ENCODE measurements around the gene CA9.

The CA9 gene

DNA sequence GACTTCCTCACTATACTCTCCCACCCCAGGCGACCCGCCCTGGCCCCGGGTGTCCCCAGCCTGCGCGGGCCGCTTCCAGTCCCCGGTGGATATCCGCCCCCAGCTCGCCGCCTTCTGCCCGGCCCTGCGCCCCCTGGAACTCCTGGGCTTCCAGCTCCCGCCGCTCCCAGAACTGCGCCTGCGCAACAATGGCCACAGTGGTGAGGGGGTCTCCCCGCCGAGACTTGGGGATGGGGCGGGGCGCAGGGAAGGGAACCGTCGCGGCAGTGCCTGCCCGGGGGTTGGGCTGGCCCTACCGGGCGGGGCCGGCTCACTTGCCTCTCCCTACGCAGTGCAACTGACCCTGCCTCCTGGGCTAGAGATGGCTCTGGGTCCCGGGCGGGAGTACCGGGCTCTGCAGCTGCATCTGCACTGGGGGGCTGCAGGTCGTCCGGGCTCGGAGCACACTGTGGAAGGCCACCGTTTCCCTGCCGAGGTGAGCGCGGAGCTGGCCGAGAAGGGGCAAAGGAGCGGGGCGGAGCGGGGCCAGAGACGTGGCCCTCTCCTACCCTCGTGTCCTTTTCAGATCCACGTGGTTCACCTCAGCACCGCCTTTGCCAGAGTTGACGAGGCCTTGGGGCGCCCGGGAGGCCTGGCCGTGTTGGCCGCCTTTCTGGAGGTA, 2.1 kb downstream of the CA9 start:
- no peak for FAIRE-seq

DNA sequence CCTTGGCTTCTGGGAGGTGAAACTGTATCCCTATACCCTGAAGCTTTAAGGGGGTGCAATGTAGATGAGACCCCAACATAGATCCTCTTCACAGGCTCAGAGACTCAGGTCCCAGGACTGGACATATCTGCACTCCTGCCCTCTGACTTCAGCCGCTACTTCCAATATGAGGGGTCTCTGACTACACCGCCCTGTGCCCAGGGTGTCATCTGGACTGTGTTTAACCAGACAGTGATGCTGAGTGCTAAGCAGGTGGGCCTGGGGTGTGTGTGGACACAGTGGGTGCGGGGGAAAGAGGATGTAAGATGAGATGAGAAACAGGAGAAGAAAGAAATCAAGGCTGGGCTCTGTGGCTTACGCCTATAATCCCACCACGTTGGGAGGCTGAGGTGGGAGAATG, 5.4 kb downstream of the CA9 start:
- FAIRE-seq, result no peak

DNA sequence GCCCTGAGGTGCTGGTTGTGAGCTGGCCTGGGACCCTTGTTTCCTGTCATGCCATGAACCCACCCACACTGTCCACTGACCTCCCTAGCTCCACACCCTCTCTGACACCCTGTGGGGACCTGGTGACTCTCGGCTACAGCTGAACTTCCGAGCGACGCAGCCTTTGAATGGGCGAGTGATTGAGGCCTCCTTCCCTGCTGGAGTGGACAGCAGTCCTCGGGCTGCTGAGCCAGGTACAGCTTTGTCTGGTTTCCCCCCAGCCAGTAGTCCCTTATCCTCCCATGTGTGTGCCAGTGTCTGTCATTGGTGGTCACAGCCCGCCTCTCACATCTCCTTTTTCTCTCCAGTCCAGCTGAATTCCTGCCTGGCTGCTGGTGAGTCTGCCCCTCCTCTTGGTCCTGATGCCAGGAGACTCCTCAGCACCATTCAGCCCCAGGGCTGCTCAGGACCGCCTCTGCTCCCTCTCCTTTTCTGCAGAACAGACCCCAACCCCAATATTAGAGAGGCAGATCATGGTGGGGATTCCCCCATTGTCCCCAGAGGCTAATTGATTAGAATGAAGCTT, 6.1 kb downstream of the CA9 start:
- FAIRE-seq, result no peak

DNA sequence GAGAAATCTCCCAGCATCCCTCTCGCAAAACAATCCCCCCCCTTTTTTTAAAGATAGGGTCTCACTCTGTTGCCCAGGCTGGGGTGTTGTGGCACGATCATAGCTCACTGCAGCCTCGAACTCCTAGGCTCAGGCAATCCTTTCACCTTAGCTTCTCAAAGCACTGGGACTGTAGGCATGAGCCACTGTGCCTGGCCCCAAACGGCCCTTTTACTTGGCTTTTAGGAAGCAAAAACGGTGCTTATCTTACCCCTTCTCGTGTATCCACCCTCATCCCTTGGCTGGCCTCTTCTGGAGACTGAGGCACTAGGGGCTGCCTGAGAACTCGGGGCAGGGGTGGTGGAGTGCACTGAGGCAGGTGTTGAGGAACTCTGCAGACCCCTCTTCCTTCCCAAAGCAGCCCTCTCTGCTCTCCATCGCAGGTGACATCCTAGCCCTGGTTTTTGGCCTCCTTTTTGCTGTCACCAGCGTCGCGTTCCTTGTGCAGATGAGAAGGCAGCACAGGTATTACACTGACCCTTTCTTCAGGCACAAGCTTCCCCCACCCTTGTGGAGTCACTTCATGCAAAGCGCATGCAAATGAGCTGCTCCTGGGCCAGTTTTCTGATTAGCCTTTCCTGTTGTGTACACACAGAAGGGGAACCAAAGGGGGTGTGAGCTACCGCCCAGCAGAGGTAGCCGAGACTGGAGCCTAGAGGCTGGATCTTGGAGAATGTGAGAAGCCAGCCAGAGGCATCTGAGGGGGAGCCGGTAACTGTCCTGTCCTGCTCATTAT, 6.8 kb downstream of the CA9 start:
- FAIRE-seq, result no peak

DNA sequence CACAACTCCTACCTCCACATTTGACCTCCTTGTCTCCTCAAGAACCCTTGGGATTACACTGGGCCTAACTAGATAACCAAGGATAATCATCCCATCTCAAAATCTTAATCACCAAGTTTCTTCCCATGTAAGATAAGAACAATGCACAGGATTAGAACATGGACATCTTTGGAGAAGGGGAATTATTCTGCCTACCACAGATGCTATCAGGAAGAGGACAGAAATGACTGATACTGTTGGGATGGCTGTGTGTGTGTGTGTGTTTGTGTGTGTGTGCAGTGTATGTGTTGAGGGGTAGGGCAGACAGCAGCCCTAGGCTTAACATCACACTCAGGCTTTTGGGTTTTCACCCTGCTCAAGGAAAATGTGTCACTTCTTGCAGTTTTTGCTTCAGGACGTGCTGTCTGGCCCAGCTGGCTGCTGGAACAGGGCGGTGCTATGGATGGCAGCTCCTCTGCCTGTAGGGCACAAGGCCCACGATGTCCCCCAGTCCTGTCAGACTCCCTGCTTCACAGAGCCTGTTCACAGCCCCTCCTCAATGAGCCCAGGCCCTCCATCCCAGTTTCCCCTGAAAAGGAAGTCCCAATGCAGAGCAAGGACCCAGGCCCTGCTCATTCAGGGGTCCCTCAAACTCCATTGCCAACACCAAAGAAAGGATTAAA, 7.7 kb downstream of the CA9 start:
- no peak for FAIRE-seq

DNA sequence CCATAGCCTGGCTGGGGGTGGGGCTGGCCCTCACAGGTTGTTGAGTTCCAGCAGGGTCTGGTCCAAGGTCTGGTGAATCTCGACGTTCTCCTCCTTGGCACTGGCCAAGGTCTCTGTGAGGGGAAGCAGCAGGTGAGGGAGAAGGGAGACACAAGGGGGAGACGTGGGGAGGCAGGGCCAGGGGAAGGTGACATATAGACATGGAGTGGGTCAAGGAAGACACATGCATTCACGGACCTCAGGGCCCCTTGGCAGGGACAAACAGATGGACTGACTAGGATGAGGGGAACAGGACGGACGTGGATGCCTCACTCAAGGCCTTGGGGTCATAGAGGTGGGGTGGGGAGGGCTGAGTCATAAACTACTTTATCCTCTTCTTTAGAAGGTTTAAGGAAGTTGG, 8.3 kb downstream of the CA9 start:
- no peak for FAIRE-seq

DNA sequence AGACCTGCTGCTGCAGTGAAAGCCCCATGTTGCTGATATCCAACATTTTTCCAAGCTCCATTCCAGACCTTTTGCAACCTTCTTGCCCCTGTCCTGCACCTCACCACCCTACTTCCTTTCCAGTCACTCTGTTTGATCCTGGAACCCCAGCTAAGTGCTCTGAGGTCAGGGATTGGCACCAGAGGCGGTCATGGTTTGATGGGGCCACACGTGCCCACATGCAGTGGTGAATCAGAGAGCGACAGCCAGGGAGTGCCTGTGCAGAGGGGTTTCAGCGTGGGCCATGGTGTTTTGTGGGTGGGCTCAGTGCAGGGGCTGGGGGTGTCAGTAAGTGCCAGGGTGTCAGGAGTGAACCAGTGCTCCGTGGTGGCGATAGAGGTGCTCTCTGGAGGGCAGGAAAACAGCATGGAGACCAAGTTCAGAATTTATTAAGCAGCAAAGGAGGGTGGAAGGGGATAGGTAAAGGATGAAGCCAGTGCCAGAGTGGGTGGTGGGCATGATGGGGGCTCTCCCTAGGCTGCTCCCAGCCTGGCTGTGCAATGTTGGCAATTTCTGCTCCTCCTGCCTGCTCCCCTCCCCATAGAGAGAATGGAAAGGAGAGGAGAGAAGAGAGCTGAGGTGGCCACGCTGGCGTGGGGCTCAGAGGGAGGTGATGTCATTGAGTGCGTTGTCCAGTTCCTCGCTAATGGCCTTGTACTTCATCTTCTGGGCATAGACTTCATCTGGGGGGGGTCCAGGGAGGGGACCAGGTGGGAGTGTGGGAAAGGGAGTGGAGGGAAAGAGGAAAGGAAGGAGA, 9.0 kb downstream of the CA9 start:
- no peak for FAIRE-seq

DNA sequence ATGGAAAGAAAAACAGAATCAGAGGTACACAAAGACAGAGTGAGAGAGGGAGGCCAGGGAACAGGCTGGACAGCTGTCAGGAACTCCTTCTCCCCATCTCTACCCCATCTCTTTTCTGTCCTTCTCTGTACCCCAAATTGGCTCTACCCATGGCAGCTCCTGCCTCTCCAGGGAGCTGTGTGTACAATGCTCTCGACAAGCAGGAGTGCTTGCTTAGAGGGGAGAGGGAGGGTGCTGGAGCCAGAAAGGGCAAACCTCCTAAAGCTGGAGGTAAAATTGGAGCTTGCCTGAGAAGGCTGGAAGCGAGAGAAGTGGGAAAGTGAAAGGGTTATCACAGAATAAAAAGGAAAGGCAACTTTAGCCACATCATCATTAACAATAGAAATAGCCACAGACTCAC, 9.6 kb downstream of the CA9 start:
- FAIRE-seq, result no peak

DNA sequence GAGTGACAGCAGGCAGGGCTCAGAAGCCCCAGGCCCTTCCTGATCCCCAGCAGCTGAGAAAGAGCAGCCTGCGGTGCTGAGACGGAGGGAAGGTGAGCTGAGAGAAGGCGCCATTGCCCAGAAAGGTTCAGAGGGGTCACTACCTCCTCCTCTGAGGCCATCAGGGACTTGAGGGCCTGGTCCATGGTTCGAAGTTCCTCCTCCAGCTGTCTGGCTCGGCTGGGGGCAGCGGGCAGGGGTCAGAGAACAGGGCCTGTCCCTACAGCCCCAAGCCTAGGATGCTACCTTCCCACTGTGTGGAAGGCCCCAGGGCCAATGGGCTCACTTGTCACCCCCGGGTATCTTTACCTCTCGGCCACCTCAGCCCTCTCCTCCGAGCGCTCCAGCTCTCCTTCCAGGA, 11.2 kb downstream of the CA9 start:
- no peak for FAIRE-seq

DNA sequence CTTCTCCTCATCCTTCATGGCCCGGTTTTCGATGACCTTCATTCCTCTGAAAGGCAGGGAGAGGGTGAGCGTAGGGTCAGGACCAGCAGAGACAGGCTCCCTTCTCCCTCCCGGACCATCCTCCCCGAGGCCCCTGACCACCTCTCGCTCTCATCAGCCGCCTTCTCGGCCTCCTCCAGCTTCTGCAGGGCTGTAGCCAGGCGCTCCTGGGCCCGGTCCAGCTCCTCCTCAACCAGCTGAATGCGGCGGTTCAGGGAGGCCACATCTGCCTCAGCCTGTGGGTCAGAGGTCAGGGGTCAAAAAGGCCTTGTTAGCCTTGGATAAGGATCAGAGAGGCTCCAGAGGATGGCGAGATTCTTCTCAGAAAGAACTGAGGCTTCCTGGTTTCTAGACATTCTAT, 11.8 kb downstream of the CA9 start:
- FAIRE-seq, result no peak

DNA sequence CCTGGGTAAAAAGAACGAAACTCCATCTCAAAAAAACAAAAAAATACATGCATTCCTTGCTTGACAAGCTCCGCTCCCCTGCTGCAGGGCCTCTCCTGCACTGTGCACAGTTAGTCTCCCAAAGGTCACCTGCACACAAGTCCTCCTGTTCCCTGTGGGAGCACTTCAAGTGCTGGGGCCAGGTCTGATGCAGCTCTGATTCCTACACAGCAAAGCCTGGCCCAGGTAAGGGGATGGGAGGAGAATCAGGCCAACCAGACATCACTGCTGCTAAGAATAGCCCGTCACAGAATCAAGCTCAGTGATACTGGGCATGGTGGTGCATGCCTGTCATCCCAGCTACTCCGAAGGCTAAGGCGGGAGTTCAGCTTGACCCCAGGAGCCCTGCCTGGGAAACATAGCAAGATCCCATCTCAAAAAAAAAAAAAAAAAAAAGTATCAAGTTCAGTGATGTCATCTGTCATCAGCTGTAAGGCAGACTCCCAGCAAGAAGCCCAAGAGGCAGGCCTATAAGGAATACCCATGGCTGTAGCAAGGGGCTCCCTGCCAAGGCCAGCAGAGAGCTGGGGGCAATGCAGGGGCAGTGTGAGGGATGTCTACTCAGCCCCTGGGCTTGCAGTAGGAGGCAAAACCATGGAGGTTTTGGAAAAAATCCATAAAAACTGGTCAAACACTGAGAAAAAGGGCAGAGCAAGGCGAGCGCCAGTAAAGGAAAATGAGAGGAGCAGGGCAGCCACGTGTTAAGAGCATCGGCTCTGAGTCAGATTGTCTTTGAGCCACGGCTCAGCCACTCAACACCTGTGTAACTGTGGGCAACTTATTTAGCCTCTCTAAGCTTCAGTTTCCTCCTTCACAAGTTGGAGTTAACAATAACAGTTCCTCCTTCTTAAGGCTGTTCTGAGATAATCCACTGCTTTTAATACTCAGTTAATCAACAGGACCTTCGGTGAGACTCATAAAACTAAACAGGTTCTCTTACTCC, 12.8 kb downstream of the CA9 start:
- no peak for FAIRE-seq

DNA sequence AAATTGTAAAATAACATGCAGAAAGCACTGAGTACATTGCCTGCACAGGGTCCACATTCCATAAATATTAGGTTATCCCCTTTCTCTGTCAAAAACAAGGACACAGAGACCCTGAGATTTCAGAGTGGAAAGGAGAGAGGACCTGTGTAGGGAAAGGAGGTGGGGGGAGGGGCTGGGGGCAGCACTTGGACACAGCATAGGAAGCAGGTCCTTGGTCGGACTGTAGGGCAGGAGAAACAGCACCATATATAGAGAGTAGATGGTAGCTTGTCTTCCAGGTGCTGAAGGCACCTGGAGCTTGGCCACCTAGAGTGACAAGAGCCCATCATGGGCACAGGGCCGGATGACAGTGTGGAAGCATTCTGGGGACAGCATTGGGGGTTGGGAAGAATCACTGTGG, 13.6 kb downstream of the CA9 start:
- FAIRE-seq, result no peak

DNA sequence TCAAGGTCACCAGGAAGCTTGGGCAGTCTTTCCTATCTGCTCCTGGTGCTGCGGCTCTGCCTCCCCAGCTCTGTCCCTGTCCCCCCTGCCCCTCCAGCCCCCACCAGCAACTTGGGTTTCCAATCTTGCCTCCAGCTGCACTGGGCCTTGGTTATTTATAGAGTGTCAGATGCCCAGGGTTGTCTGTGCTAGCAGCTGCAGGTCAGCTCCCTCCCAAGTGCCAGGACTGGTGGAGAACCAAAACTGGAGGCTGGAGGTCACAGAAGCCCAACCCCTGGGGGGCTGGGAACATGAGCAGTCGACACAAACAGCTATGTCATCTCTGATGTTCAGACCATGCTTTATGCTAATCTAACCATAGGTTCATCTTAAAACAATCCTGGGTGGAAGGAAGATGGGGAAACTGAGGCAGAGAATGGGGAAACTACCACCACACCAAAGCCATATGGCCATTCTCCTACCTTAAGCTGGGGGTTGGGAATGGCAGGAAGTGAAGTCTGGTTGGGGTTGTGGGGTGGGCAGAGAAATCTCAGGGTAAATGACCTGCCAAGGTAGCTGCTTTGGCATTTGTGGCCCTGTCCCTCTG, 14.3 kb downstream of the CA9 start:
- FAIRE-seq, result no peak

DNA sequence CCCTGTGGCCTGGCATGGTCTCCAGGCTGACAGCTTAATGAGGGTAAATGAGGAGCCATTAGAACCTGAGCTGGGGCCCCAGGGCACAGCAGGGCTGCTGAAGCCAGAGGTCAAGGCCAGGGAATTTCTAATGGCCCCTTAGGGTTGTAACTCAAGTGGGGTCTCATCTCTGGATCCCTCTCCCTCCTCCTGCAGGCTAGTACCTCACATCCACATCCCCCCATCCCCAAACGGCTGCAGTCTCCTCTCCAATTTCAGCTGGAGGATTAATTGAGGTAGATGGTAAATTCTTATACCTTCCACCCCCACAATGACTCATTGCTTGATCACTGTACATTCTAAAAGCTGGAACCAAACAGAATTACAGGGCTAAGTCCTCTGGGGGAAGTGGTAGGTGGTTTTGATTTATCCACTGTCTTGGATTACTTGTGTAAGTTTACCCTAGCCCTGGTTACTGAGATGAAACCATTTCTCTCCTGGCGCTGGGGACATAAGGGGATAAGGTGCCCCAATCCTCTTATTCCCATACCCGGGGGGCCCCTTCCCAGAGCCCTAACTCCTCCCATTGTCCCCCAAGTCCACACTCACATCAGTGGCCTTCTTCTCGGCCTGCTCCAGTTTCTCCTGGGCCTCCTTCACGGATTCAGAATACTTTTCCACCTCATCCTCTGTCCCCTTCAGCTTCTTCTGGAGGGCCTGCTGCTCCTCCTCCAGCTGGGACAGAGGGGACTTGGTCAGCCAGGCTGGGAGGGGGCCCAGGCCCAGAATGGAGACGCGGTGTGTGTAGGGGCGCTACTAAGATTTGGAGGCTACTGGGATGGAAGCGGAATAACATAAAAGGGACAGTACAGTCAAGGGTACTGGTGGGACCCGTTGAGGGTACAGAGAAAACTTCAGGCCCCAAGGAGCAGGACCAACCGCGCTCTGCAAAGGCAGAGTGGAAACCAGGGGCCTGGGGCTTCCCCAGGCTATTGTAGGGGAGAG, 15.1 kb downstream of the CA9 start:
- FAIRE-seq, result no peak

DNA sequence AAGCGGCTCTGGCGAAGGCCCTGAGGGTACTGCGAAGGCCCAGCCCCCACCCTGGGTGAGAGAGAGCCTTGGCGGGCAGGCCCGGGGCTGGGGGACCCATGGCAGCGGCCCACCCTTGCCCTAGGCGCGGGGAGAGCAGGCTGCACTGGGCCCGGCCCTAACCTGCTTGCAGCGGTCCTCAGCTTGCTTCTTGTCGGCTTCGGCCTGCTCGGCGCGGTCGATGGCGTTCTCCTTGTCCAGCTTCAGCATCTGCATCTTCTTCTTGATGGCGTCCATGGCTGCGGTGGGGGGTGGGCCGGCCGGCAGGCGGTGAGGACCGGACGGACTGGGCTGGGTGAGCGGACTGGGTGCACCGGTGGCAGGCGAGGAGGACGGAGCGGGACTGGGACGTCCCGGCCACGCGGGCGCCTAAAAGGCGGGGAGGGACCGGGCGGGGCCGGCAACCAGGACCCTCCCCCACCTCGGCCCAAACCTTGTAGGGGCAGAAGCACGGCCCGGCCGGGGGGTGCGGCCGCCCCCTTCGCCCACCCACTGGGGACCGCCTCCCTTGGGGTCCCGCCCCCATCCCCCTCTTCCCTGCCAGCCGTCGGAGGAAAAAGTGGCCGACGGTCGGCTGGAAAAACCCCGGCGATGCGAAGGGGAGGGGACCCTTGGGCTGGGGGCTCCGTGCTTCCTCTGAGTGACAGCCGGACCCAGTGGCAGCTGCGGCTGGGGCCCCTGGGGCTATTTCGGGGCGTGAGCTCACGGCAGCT, 16.0 kb downstream of the CA9 start, which contains the start of gene TPM2:
Gene TPM2, minus strand, starts transcription at position 384 of the 752 bp plus-strand sequence. Its CDS starts 108 bp downstream, at position 276.
- no peak for FAIRE-seq

DNA sequence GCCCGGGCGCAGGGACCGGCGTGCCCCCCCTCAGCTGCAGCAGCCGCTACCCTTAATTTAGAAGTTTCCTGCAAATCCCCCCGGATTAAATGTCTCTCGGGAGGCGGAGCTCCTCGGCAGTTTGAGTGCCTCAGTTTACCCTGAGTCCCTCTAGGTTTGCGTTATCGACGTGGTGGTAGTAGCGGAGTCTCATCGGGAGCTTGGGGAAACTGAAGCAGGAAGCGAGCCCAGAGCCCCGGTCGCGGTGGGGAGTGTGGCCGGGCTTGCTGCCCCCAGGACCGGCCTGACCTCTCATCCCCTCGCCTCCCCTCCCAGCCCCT, 16.5 kb downstream of the CA9 start:
- FAIRE-seq, result no peak

DNA sequence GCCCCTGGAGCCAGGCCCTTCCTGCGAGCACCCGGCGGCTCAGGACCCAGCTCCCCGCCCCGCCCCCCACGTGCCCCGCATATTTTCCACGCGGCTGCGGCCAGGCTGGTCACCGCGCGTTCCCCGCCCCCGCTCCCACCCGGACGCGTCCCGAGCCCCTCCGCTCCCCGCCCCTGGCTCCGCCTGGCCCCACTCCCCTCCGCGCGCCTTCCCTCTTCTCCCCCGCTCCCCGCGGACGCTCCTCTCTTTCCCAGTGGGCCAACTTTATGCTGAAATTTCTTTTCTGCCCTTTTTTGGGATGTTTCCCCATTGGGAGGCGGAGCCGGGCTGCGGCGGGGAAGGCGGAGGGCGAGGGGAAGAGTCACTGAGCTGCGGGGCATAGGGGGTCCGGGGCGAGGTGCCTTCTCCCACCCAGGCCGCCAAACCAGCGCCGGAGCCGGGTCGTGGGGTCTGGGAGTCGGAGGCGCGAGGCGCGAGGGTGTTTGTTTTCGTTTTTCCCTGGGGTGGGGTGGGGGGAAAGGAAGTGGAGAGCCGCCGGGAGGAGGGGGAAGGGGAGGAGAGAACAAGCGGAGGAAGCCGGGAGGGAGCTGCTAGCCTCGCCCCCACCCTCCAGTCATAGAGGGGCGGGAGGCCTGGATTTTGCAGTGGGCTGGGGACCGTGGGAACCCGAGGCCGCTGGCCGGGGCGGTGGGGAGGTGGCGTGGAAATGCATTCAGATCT, 17.0 kb downstream of the CA9 start:
- FAIRE-seq, result no peak

DNA sequence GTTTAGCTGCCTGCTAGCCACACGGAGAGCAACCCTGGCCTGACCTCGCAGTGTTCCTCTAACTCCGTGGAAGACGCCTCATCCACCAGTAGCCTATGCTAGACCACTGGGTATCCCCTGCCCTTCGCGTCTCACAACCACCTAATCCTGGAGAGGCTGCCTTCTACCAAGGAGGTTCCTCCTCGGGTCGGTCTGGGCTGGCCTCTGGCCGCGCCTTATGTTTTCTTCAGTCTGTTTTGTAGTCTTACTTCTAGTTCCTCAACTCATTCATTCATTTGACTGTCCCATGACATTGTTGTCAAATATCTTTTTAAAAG, 17.6 kb downstream of the CA9 start:
- no peak for FAIRE-seq
